HepG2 (cell line): ENCODE results near the gene CCDC170. TPM values are rescaled to one million over a fixed set of nuclear protein-coding genes. Genes with fewer than 3 reads are reported as not detected.

ENCODE experiments used
- ARID2 ChIP-seq: sonication (generic); formaldehyde crosslinking; IDR thresholded peaks from 2 replicates; pipeline ENCODE4 v1.8.1; 2022; ENCODE audit warnings: mild to moderate bottlenecking, missing genetic modification reagents, borderline replicate concordance
- CAMTA2 ChIP-seq: sonication (generic); formaldehyde crosslinking; IDR thresholded peaks from 2 replicates; pipeline ENCODE4 v1.4.0; 2020; ENCODE audit warnings: mild to moderate bottlenecking, missing genetic modification reagents, borderline replicate concordance
- CBX1 ChIP-seq: IDR thresholded peaks from one replicate; pipeline ENCODE4 v1.6.1; 2016; ENCODE audit warnings: antibody characterized with exemption, low read depth
- CTCF ChIP-seq: sonication (generic); formaldehyde crosslinking; IDR thresholded peaks from 2 replicates; pipeline ENCODE4 v1.5.0; 2020; ENCODE audit warnings: mild to moderate bottlenecking, missing genetic modification reagents, moderate library complexity
- ETS1 ChIP-seq: sonication (generic); formaldehyde crosslinking; IDR thresholded peaks from 2 replicates; pipeline ENCODE4 v1.4.0; 2020; ENCODE audit warnings: missing genetic modification reagents
- GABPA ChIP-seq, 2 experiments: IDR thresholded peaks; 2 replicates each; pipeline ENCODE4 v1.6.1; 2011 to 2016; ENCODE audit warnings: low read depth in 2 of 2, low read length in 1 of 2, missing biosample characterization in 1 of 2, missing genetic modification characterization in 1 of 2
- JARID2 ChIP-seq: sonication (generic); formaldehyde crosslinking; IDR thresholded peaks from 2 replicates; pipeline ENCODE4 v1.8.1; 2023; ENCODE audit warnings: missing genetic modification reagents, inconsistent platforms; ENCODE audit not compliant: insufficient replicate concordance
- MAX ChIP-seq: IDR thresholded peaks from 2 replicates; pipeline ENCODE4 v1.6.1; 2012; ENCODE audit warnings: inconsistent platforms
- MEIS1 ChIP-seq: sonication (generic); formaldehyde crosslinking; IDR thresholded peaks from 2 replicates; pipeline ENCODE4 v1.9.0; 2021; ENCODE audit warnings: mild to moderate bottlenecking, missing genetic modification reagents, moderate library complexity, borderline replicate concordance
- MTA3 ChIP-seq: sonication (generic); formaldehyde crosslinking; IDR thresholded peaks from 2 replicates; pipeline ENCODE4 v1.4.0; 2020; ENCODE audit warnings: missing genetic modification reagents
- PAF1 ChIP-seq: IDR thresholded peaks from 2 replicates; pipeline ENCODE4 v1.6.1; 2016; ENCODE audit warnings: missing genetic modification reagents, missing compliant biosample characterization
- RXRA ChIP-seq: sonication (generic); formaldehyde crosslinking; IDR thresholded peaks from 2 replicates; pipeline ENCODE4 v1.5.1; 2020; ENCODE audit warnings: missing genetic modification reagents
- USF2 ChIP-seq, 2 experiments: sonication (generic) in 1 of 2; formaldehyde crosslinking in 1 of 2; IDR thresholded peaks; 2 replicates each; pipeline versions ENCODE4 v1.5.1 to v1.6.1; 2011 to 2020; ENCODE audit warnings: borderline replicate concordance in 1 of 2, low read depth in 1 of 2, low read length in 1 of 2, mild to moderate bottlenecking in 1 of 2, missing genetic modification reagents in 1 of 2, moderate library complexity in 1 of 2
- ZNF230 ChIP-seq: sonication (generic); formaldehyde crosslinking; IDR thresholded peaks from 2 replicates; pipeline ENCODE4 v1.4.0; 2020; ENCODE audit warnings: mild to moderate bottlenecking, missing genetic modification reagents
- ZNF235 ChIP-seq: sonication (generic); formaldehyde crosslinking; IDR thresholded peaks from 2 replicates; pipeline ENCODE4 v1.8.1; 2023; ENCODE audit warnings: mild to moderate bottlenecking, missing genetic modification reagents, borderline replicate concordance
- ZNF292 ChIP-seq: sonication (generic); formaldehyde crosslinking; IDR thresholded peaks from 2 replicates; pipeline ENCODE4 v1.8.1; 2022; ENCODE audit warnings: mild to moderate bottlenecking, low read depth, missing genetic modification reagents, borderline replicate concordance
- ZNF329 ChIP-seq: sonication (generic); formaldehyde crosslinking; IDR thresholded peaks from 2 replicates; pipeline ENCODE4 v1.9.0; 2021; ENCODE audit warnings: low read depth, mild to moderate bottlenecking, missing genetic modification reagents
- ZNF331 ChIP-seq: sonication (generic); formaldehyde crosslinking; IDR thresholded peaks from 2 replicates; pipeline ENCODE4 v1.4.0; 2020; ENCODE audit warnings: missing genetic modification reagents
- ZNF34 ChIP-seq: sonication (generic); formaldehyde crosslinking; IDR thresholded peaks from 2 replicates; pipeline ENCODE4 v1.4.0; 2020; ENCODE audit warnings: mild to moderate bottlenecking, missing genetic modification reagents, borderline replicate concordance
- ZNF414 ChIP-seq: sonication (generic); formaldehyde crosslinking; IDR thresholded peaks from 2 replicates; pipeline ENCODE4 v1.5.0; 2020; ENCODE audit warnings: missing genetic modification reagents
- ZNF598 ChIP-seq: sonication (generic); formaldehyde crosslinking; IDR thresholded peaks from 2 replicates; pipeline ENCODE4 v1.5.1; 2020; ENCODE audit warnings: mild to moderate bottlenecking, missing genetic modification reagents, borderline replicate concordance
- ZNF724P ChIP-seq: sonication (generic); formaldehyde crosslinking; IDR thresholded peaks from 2 replicates; pipeline ENCODE4 v1.8.0; 2022; ENCODE audit warnings: missing genetic modification reagents, borderline replicate concordance
- ZSCAN25 ChIP-seq: sonication (generic); formaldehyde crosslinking; IDR thresholded peaks from 2 replicates; pipeline ENCODE4 v1.8.0; 2022; ENCODE audit warnings: mild to moderate bottlenecking, missing genetic modification reagents
- polyA plus RNA-seq, 8 experiments: library from polyadenylated mRNA; depleted of rRNA in 3 of 8; stranded (reverse) in 7 of 8; unstranded in 1 of 8; fragments of >200 nt; fragmentation: Illumina TruSeq in 4 of 8; extraction: Trizol in 4 of 8; gene quantifications; 2 replicates each; pipeline versions ENCODE4 v1.2.1 to v1.2.3, GENCODE V29; 2011 to 2016; ENCODE audit warnings: low read depth in 4 of 8, missing spikeins in 1 of 8, mixed read lengths in 1 of 8; ENCODE audit not compliant: insufficient read depth in 1 of 8
- total RNA-seq, 5 experiments: library from RNA; depleted of rRNA; stranded (reverse); fragments of >200 nt; fragmentation: Illumina TruSeq; extraction: Trizol; gene quantifications; 2 replicates each; pipeline ENCODE4 v1.2.3, GENCODE V29; 2016; ENCODE audit warnings: low read depth in 1 of 5

The CCDC170 gene
- total and polyA plus RNA-seq, 2 of the 13 experiments (the other 11 are each of a cell fraction or from before 2014, with no cell fraction given) = 0.90 to 5.1 TPM

- TF ChIP-seq CBX1 (no peak), ZNF230 (CRISPR knock-in tag) (peak; percentile 40; the same call in 1 of the 2 replicates), ETS1 (CRISPR knock-in tag) (no peak), ZNF235 (CRISPR knock-in tag) (no peak), RXRA (CRISPR knock-in tag) (no peak; the same call in 1 of the 2 replicates), ZNF598 (CRISPR knock-in tag) (no peak), JARID2 (CRISPR knock-in tag) (no peak), MAX (peak; percentile 52; the same call in 1 of the 2 replicates), USF2 (IDR thresholded peaks at IDR 0.05; ENCODE audit: low read depth, low read length) (no peak), USF2 (CRISPR knock-in tag; IDR thresholded peaks at IDR 0.05; ENCODE audit: borderline replicate concordance) (no peak), CAMTA2 (CRISPR knock-in tag) (peak; percentile 70; the same call in 1 of the 2 replicates), PAF1 (no peak), ZNF292 (CRISPR knock-in tag) (peak; percentile 38), MEIS1 (CRISPR knock-in tag) (0 out of 2 replicates have a peak, but pooled peaks have one; percentile 28), ZSCAN25 (no peak), ZNF34 (CRISPR knock-in tag) (no peak), MTA3 (no peak), ARID2 (0 out of 2 replicates have a peak, but pooled peaks have one; percentile 43), ZNF329 (CRISPR knock-in tag) (no peak), ZNF331 (CRISPR knock-in tag) (0 out of 2 replicates have a peak, but pooled peaks have one; percentile 3), CTCF (CRISPR knock-in tag) (no peak), ZNF414 (peak; percentile 82; the same call in 1 of the 2 replicates), ZNF724P (CRISPR knock-in tag) (no peak), GABPA (IDR thresholded peaks at IDR 0.05; ENCODE audit: low read depth, low read length) (no peak), GABPA (CRISPR knock-in tag; IDR thresholded peaks at IDR 0.05; ENCODE audit: low read depth) (no peak)
Observed at GRCh38 chr6:151494235-151494935, 568 bp downstream of the CCDC170 start (continued).
